WTC11 (cell line): ENCODE data around the gene PCNX4. TPM values are rescaled to one million over a fixed set of nuclear protein-coding genes. Genes with fewer than 3 reads are reported as not detected.

Experiments used
- ATAC-seq: fragments of 200-7000 bp; cut with Tn5 transposase; 2 replicates; pipeline ENCODE4 v1.10.0; 2021; ENCODE audit warnings: mild to moderate bottlenecking, moderate library complexity
- CTCF ChIA-PET: fragments of 300-600 bp; sonication (Branson Sonifier 250); formaldehyde crosslinking; loops from one replicate; lab custom pipeline; 2021; ENCODE audit warnings: antibody characterized with exemption; lab: Charles Lee
- POLR2A ChIA-PET: fragments of 350-600 bp; sonication (Branson Sonifier 250); formaldehyde crosslinking; loops from one replicate; lab custom pipeline; 2021; ENCODE audit warnings: antibody characterized with exemption; lab: Charles Lee
- DNase-seq: peaks from one replicate; pipeline ENCODE4 v3.0.0; 2021; ENCODE audit warnings: low spot score
- H3K27ac Mint-ChIP-seq: 2 replicates; pipeline ENCODE4 v1.8.0; 2021; ENCODE audit warnings: mixed read lengths
- H3K27me3 Mint-ChIP-seq: 2 replicates; pipeline ENCODE4 v1.8.0; 2021; ENCODE audit warnings: low read depth, mild to moderate bottlenecking, moderate library complexity, mixed read lengths
- H3K36me3 Mint-ChIP-seq: 2 replicates; pipeline ENCODE4 v1.8.0; 2021; ENCODE audit warnings: mixed read lengths
- H3K4me1 Mint-ChIP-seq: 2 replicates; pipeline ENCODE4 v1.8.0; 2022; ENCODE audit warnings: mixed read lengths
- H3K4me3 Mint-ChIP-seq: 2 replicates; pipeline ENCODE4 v1.8.0; 2021; ENCODE audit warnings: mild to moderate bottlenecking, moderate library complexity, mixed read lengths
- H3K9me3 Mint-ChIP-seq: 2 replicates; pipeline ENCODE4 v1.8.0; 2021; ENCODE audit warnings: mixed read lengths
- CREB1 ChIP-seq: sonication (generic); formaldehyde crosslinking; IDR thresholded peaks from 2 replicates; pipeline ENCODE4 v1.8.0; 2023; ENCODE audit warnings: mild to moderate bottlenecking, missing genetic modification reagents
- CREM ChIP-seq: sonication (generic); formaldehyde crosslinking; IDR thresholded peaks from 2 replicates; pipeline ENCODE4 v1.8.1; 2022; ENCODE audit warnings: mild to moderate bottlenecking, missing genetic modification reagents, moderate library complexity
- NFATC4 ChIP-seq: fragments of 250-450 bp; sonication (Bioruptor Pico); IDR thresholded peaks from 2 replicates; pipeline ENCODE4 v1.9.0; 2021; ENCODE audit warnings: mild to moderate bottlenecking
- NR2C2 ChIP-seq: sonication (generic); formaldehyde crosslinking; IDR thresholded peaks from 2 replicates; pipeline ENCODE4 v1.8.0; 2022; ENCODE audit warnings: mild to moderate bottlenecking, missing genetic modification reagents
- SP1 ChIP-seq: sonication (generic); formaldehyde crosslinking; conservative IDR thresholded peaks from 2 replicates; pipeline ENCODE4 v1.8.1; 2022; ENCODE audit warnings: missing genetic modification reagents
- TCF7 ChIP-seq: sonication (generic); formaldehyde crosslinking; IDR thresholded peaks from 2 replicates; pipeline ENCODE4 v1.8.0; 2022; ENCODE audit warnings: mild to moderate bottlenecking, low read depth, missing genetic modification reagents, moderate library complexity
- ZNF219 ChIP-seq: sonication (generic); formaldehyde crosslinking; IDR thresholded peaks from 2 replicates; pipeline ENCODE4 v1.8.0; 2023; ENCODE audit warnings: missing genetic modification reagents, mild to moderate bottlenecking, borderline replicate concordance
- ZNF317 ChIP-seq: sonication (generic); formaldehyde crosslinking; IDR thresholded peaks from 2 replicates; pipeline ENCODE4 v1.8.1; 2023; ENCODE audit warnings: low read depth, mild to moderate bottlenecking, moderate library complexity, missing genetic modification reagents, borderline replicate concordance
- total RNA-seq: library from RNA; stranded (reverse); gene quantifications from 3 replicates; pipeline ENCODE4 v1.2.3, GENCODE V29; 2021
- TF ChIP-seq, protein P1 (sequence below): sonication (generic); formaldehyde crosslinking; conservative IDR thresholded peaks from 2 replicates; pipeline ENCODE4 v1.8.1; 2023; ENCODE audit warnings: mild to moderate bottlenecking, low read depth, missing genetic modification reagents, moderate library complexity
- TF ChIP-seq, protein P2 (sequence below): sonication (generic); formaldehyde crosslinking; IDR thresholded peaks from 2 replicates; pipeline ENCODE4 v1.8.0; 2023; ENCODE audit warnings: missing genetic modification reagents
- TF ChIP-seq, protein P3 (sequence below): sonication (generic); formaldehyde crosslinking; conservative IDR thresholded peaks from 2 replicates; pipeline ENCODE4 v1.8.1; 2022; ENCODE audit warnings: mild to moderate bottlenecking, missing genetic modification reagents
- TF ChIP-seq, protein P4 (sequence below): sonication (generic); formaldehyde crosslinking; IDR thresholded peaks from 2 replicates; pipeline ENCODE4 v1.8.1; 2023; ENCODE audit warnings: mild to moderate bottlenecking, moderate library complexity, missing genetic modification reagents
- TF ChIP-seq, protein P5 (sequence below): sonication (generic); formaldehyde crosslinking; IDR thresholded peaks from 2 replicates; pipeline ENCODE4 v1.8.0; 2023; ENCODE audit warnings: mild to moderate bottlenecking, missing genetic modification reagents
- TF ChIP-seq, protein P6 (sequence below): sonication (generic); formaldehyde crosslinking; IDR thresholded peaks from 2 replicates; pipeline ENCODE4 v1.8.1; 2023; ENCODE audit warnings: mild to moderate bottlenecking, missing genetic modification reagents, moderate library complexity

PCNX4 gene
- total RNA-seq, 1 experiment from 2014 or later = 31.7 TPM

DNA sequence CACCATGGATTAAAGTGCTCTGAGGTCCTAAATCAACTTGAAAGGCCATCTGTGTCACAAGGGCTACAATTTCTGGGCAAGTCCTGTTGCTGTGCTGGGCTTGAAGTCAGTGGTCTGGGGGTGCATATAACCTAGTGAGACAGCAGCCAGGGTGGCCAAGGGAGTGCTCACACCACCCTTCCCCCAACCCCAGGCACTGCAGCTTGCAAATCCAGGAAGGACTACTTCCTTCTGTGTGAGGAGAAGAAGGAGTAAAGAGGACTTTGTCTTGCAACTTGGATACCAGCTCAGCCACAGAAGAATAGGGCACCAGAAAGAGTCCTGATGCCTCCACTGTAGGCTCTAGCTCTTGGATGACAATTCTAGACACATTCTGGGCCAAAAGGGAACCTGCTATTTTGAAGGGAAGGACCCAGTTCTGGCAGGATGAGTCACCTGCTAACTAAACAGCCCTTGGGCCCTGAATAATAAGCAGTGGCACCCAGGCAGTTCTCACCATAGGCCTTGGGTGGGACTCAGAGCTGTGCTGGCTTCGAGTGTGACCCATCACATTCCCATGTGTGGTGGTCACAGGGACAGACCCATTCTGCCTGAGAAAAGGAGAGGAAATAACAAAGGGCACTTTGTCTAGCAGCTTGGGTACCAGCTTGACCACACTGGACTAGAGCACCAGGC, 106.0 kb downstream of the PCNX4 start (continued):
- TF ChIP-seq, protein P1, sequence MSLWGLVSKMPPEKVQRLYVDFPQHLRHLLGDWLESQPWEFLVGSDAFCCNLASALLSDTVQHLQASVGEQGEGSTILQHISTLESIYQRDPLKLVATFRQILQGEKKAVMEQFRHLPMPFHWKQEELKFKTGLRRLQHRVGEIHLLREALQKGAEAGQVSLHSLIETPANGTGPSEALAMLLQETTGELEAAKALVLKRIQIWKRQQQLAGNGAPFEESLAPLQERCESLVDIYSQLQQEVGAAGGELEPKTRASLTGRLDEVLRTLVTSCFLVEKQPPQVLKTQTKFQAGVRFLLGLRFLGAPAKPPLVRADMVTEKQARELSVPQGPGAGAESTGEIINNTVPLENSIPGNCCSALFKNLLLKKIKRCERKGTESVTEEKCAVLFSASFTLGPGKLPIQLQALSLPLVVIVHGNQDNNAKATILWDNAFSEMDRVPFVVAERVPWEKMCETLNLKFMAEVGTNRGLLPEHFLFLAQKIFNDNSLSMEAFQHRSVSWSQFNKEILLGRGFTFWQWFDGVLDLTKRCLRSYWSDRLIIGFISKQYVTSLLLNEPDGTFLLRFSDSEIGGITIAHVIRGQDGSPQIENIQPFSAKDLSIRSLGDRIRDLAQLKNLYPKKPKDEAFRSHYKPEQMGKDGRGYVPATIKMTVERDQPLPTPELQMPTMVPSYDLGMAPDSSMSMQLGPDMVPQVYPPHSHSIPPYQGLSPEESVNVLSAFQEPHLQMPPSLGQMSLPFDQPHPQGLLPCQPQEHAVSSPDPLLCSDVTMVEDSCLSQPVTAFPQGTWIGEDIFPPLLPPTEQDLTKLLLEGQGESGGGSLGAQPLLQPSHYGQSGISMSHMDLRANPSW (CRISPR knock-in tag) = no peak
- TF ChIP-seq ZNF317 = no peak
- TF ChIP-seq CREM (CRISPR knock-in tag) = no peak
- no peak for TF ChIP-seq ZNF219

DNA sequence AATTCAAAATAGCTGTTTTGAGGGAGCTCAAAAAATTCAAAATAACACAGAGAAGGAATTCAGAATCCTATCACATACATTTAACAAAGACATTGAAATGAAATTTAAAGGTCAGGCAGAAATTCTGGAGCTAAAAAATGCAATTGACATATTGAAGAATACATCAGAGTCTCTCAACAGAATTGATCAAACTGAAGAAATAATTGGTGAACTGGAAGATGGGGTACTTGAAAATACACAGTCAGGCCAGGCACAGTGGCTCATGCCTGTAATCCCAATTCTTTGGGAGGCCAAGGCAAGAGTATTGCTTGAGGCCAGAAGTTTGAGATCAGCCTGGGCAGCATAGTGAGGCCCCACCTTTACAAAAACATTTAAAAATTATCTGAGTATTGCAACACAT, 107.6 kb downstream of the PCNX4 start:
- ChIA-PET POLR2A (no interaction called here), CTCF (interaction anchor here (1.4 to 2.0 kb wide), 2 partner anchors 12 to 67 kb away, joined by 3 to 7 read pairs; no protein-coding TSS in a partner anchor)
- H3K4me1 Mint-ChIP-seq = peaks cover 33% of the 10 kb centered on the region
- no peak for ATAC-seq
- peaks cover 30% of the 10 kb centered on the region for H3K9me3 Mint-ChIP-seq
- no peak for DNase-seq
- H3K36me3 Mint-ChIP-seq = peaks cover 8% of the 10 kb centered on the region
- H3K4me3 Mint-ChIP-seq = no peak overlapping the region
- no peaks in the 10 kb centered on the region; the same call in 1 of the 2 replicates for H3K27me3 Mint-ChIP-seq
- TF ChIP-seq, protein P2, sequence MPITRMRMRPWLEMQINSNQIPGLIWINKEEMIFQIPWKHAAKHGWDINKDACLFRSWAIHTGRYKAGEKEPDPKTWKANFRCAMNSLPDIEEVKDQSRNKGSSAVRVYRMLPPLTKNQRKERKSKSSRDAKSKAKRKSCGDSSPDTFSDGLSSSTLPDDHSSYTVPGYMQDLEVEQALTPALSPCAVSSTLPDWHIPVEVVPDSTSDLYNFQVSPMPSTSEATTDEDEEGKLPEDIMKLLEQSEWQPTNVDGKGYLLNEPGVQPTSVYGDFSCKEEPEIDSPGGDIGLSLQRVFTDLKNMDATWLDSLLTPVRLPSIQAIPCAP = no peak
- no peak for TF ChIP-seq CREB1 (CRISPR knock-in tag)
- TF ChIP-seq, protein P3, sequence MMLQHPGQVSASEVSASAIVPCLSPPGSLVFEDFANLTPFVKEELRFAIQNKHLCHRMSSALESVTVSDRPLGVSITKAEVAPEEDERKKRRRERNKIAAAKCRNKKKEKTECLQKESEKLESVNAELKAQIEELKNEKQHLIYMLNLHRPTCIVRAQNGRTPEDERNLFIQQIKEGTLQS (CRISPR knock-in tag) = no peak
- no peak for TF ChIP-seq NFATC4
- TF ChIP-seq TCF7 (CRISPR knock-in tag) = no peak
- TF ChIP-seq, protein P4, sequence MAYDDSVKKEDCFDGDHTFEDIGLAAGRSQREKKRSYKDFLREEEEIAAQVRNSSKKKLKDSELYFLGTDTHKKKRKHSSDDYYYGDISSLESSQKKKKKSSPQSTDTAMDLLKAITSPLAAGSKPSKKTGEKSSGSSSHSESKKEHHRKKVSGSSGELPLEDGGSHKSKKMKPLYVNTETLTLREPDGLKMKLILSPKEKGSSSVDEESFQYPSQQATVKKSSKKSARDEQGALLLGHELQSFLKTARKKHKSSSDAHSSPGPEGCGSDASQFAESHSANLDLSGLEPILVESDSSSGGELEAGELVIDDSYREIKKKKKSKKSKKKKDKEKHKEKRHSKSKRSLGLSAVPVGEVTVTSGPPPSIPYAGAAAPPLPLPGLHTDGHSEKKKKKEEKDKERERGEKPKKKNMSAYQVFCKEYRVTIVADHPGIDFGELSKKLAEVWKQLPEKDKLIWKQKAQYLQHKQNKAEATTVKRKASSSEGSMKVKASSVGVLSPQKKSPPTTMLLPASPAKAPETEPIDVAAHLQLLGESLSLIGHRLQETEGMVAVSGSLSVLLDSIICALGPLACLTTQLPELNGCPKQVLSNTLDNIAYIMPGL (CRISPR knock-in tag) = no peak
- no peak for TF ChIP-seq SP1 (CRISPR knock-in tag)
- no peak for TF ChIP-seq NR2C2 (CRISPR knock-in tag)
- TF ChIP-seq, protein P5, sequence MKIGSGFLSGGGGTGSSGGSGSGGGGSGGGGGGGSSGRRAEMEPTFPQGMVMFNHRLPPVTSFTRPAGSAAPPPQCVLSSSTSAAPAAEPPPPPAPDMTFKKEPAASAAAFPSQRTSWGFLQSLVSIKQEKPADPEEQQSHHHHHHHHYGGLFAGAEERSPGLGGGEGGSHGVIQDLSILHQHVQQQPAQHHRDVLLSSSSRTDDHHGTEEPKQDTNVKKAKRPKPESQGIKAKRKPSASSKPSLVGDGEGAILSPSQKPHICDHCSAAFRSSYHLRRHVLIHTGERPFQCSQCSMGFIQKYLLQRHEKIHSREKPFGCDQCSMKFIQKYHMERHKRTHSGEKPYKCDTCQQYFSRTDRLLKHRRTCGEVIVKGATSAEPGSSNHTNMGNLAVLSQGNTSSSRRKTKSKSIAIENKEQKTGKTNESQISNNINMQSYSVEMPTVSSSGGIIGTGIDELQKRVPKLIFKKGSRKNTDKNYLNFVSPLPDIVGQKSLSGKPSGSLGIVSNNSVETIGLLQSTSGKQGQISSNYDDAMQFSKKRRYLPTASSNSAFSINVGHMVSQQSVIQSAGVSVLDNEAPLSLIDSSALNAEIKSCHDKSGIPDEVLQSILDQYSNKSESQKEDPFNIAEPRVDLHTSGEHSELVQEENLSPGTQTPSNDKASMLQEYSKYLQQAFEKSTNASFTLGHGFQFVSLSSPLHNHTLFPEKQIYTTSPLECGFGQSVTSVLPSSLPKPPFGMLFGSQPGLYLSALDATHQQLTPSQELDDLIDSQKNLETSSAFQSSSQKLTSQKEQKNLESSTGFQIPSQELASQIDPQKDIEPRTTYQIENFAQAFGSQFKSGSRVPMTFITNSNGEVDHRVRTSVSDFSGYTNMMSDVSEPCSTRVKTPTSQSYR (CRISPR knock-in tag) = no peak
- TF ChIP-seq CREM (CRISPR knock-in tag) = no peak
- TF ChIP-seq, protein P6, sequence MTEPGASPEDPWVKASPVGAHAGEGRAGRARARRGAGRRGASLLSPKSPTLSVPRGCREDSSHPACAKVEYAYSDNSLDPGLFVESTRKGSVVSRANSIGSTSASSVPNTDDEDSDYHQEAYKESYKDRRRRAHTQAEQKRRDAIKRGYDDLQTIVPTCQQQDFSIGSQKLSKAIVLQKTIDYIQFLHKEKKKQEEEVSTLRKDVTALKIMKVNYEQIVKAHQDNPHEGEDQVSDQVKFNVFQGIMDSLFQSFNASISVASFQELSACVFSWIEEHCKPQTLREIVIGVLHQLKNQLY (CRISPR knock-in tag) = no peak
- H3K27ac Mint-ChIP-seq = no peak overlapping the region
